ENCODE data around the gene CAND1. TPM values are rescaled to one million over a fixed set of nuclear protein-coding genes. Genes with fewer than 3 reads are reported as not detected.

Gene CAND1
- total RNA-seq, 1 experiment from 2014 or later: 190 TPM

GRCh38 chr12:67323007-67323406 lies 53.8 kb downstream of the CAND1 start:
- H3K4me1 ChIP-seq (ENCODE audit: control insufficient read depth, insufficient read depth, low read length): no peaks in the 10 kb centered on the region
- H3K36me3 ChIP-seq (ENCODE audit: control insufficient read depth, insufficient read depth, low read length): no peaks in the 10 kb centered on the region
- intact Hi-C loops (cut with micrococcal nuclease; ENCODE audit: unreplicated experiment): no loop called here
- ATAC-seq (no peak), DNase-seq (ENCODE audit: low read depth, low spot score) (no peak)
- TF ChIP-seq TCF7L2 (IDR thresholded peaks at IDR 0.05; ENCODE audit: low read depth, low read length): no peak
- no peak for TF ChIP-seq REST (IDR thresholded peaks at IDR 0.05; ENCODE audit: insufficient read depth in 1 of 2, low read depth in 2 of 2, low read length in 1 of 2)
- TF ChIP-seq SIN3A (IDR thresholded peaks at IDR 0.05; ENCODE audit: borderline replicate concordance, insufficient read depth, low read depth, low read length): no peak
- no peak for TF ChIP-seq POLR2AphosphoS5 (IDR thresholded peaks at IDR 0.05; ENCODE audit: low read depth, low read length)
- H3K9me3 ChIP-seq (ENCODE audit: control insufficient read depth, insufficient read depth, low read depth, low read length): no peaks in the 10 kb centered on the region
- H3K4me3 ChIP-seq (ENCODE audit: low read depth in 2 of 2, low read length in 2 of 2): no peak overlapping the region
- in situ Hi-C loops (cut with HindIII; ENCODE audit: low pct_unique_long_range_greater_than_20kb, low sequenced_read_pairs): no loop called here
- no peaks in the 10 kb centered on the region for H3K27me3 ChIP-seq (ENCODE audit: control insufficient read depth, insufficient read depth, low read length)
- POLR2A ChIA-PET: no interaction called here
- no peak overlapping the region for H3K27ac ChIP-seq (ENCODE audit: low read length)
- CTCF ChIA-PET: no interaction called here
- no TSS peak for BruUV-seq (replicated peaks)

GRCh38 chr12:67326637-67327036 lies 57.5 kb downstream of the CAND1 start:
- ChIA-PET POLR2A (no interaction called here), CTCF (no interaction called here)
- no peak overlapping the region for H3K27ac ChIP-seq (ENCODE audit: low read length)
- in situ Hi-C loops (cut with HindIII; ENCODE audit: low pct_unique_long_range_greater_than_20kb, low sequenced_read_pairs) (no loop called here), intact Hi-C loops (cut with micrococcal nuclease; ENCODE audit: unreplicated experiment) (no loop called here)
- H3K9me3 ChIP-seq (ENCODE audit: control insufficient read depth, insufficient read depth, low read depth, low read length): no peaks in the 10 kb centered on the region
- DNase-seq (ENCODE audit: low read depth, low spot score) (no peak), ATAC-seq (no peak)
- H3K27me3 ChIP-seq (ENCODE audit: control insufficient read depth, insufficient read depth, low read length): no peaks in the 10 kb centered on the region
- BruUV-seq (replicated peaks): no TSS peak
- no peak overlapping the region for H3K4me3 ChIP-seq (ENCODE audit: low read depth in 2 of 2, low read length in 2 of 2)
- H3K36me3 ChIP-seq (ENCODE audit: control insufficient read depth, insufficient read depth, low read length): no peaks in the 10 kb centered on the region
- no peaks in the 10 kb centered on the region for H3K4me1 ChIP-seq (ENCODE audit: control insufficient read depth, insufficient read depth, low read length)
- TF ChIP-seq REST (IDR thresholded peaks at IDR 0.05; ENCODE audit: insufficient read depth in 1 of 2, low read depth in 2 of 2, low read length in 1 of 2): no peak
- no peak for TF ChIP-seq SIN3A (IDR thresholded peaks at IDR 0.05; ENCODE audit: borderline replicate concordance, insufficient read depth, low read depth, low read length)
- TF ChIP-seq CTCF (IDR thresholded peaks at IDR 0.05): no peak
- TF ChIP-seq POLR2AphosphoS5 (IDR thresholded peaks at IDR 0.05; ENCODE audit: low read depth, low read length): no peak
- TF ChIP-seq TCF7L2 (IDR thresholded peaks at IDR 0.05; ENCODE audit: low read depth, low read length): no peak
